Neuronal stem cell (in vitro differentiated cells): Measurements from ENCODE around the gene PSEN2.

Experiments
- DNase-seq: peaks from one replicate; pipeline ENCODE4 v3.0.0-alpha.2; 2013; ENCODE audit warnings: low spot score
- H2AFZ ChIP-seq: one replicate; pipeline ENCODE4 v1.6.1; 2013; ENCODE audit warnings: mild to moderate bottlenecking, low read length, inconsistent platforms
- H2AK5ac ChIP-seq: 2 replicates; pipeline ENCODE4 v1.6.1; 2013; ENCODE audit warnings: low read depth, mild to moderate bottlenecking, inconsistent platforms, low read length, moderate library complexity, mixed read lengths
- H2BK120ac ChIP-seq: 2 replicates; pipeline ENCODE4 v1.6.1; 2013; ENCODE audit warnings: low read depth, mild to moderate bottlenecking, inconsistent platforms, low read length, moderate library complexity, mixed read lengths
- H2BK12ac ChIP-seq: one replicate; pipeline ENCODE4 v1.6.1; 2013; ENCODE audit warnings: low read length, inconsistent platforms
- H2BK15ac ChIP-seq: 2 replicates; pipeline ENCODE4 v1.6.1; 2013; ENCODE audit warnings: mild to moderate bottlenecking, low read length, inconsistent platforms, mixed read lengths
- H2BK5ac ChIP-seq: one replicate; pipeline ENCODE4 v1.6.1; 2013; ENCODE audit warnings: inconsistent platforms, mild to moderate bottlenecking, low read length, moderate library complexity
- H3K14ac ChIP-seq: one replicate; pipeline ENCODE4 v1.6.1; 2013; ENCODE audit warnings: low read length, inconsistent platforms
- H3K18ac ChIP-seq: 2 replicates; pipeline ENCODE4 v1.6.1; 2013; ENCODE audit warnings: low read length, inconsistent platforms
- H3K23ac ChIP-seq: 2 replicates; pipeline ENCODE4 v1.6.1; 2013; ENCODE audit warnings: low read depth, mild to moderate bottlenecking, mixed read lengths, low read length, inconsistent platforms; ENCODE audit not compliant: poor library complexity
- H3K27ac ChIP-seq: replicated peaks from 3 replicates; pipeline ENCODE4 v1.5.1; 2013; ENCODE audit warnings: low read length, inconsistent platforms
- H3K27me3 ChIP-seq, 3 experiments: 2 replicates each; pipeline ENCODE4 v1.6.1; 2013; ENCODE audit warnings: low read length in 3 of 3, mild to moderate bottlenecking in 2 of 3, inconsistent platforms in 1 of 3, low read depth in 1 of 3, mixed read lengths in 1 of 3, moderate library complexity in 1 of 3; ENCODE audit not compliant: control insufficient read depth in 3 of 3, insufficient read depth in 3 of 3
- H3K36me3 ChIP-seq, 2 donors: replicated peaks in 1 of 2; 2 replicates each; pipeline ENCODE4 v1.6.1; 2013; ENCODE audit warnings: low read length in 2 of 2; ENCODE audit not compliant: control insufficient read depth in 2 of 2, insufficient read depth in 2 of 2
- H3K4ac ChIP-seq: 2 replicates; pipeline ENCODE4 v1.6.1; 2013; ENCODE audit warnings: inconsistent platforms, mild to moderate bottlenecking, low read length, moderate library complexity
- H3K4me1 ChIP-seq, 2 donors: 1 replicate in 1 of 2; 2 replicates in 1 of 2; pipeline ENCODE4 v1.6.1; 2013; ENCODE audit warnings: low read length in 2 of 2, low read depth in 1 of 2; ENCODE audit not compliant: control insufficient read depth in 2 of 2, insufficient read depth in 1 of 2
- H3K4me2 ChIP-seq: one replicate; pipeline ENCODE4 v1.6.1; 2013; ENCODE audit warnings: mild to moderate bottlenecking, low read length, inconsistent platforms; ENCODE audit not compliant: insufficient read depth, poor library complexity, severe bottlenecking
- H3K4me3 ChIP-seq, 2 donors: 2 replicates each; pipeline ENCODE4 v1.5.1; 2013; ENCODE audit warnings: low read length in 2 of 2, mild to moderate bottlenecking in 2 of 2, inconsistent platforms in 1 of 2, moderate library complexity in 1 of 2
- H3K79me1 ChIP-seq: one replicate; pipeline ENCODE4 v1.6.1; 2013; ENCODE audit warnings: low read depth, mild to moderate bottlenecking, inconsistent platforms, low read length, moderate library complexity
- H3K9ac ChIP-seq: one replicate; pipeline ENCODE4 v1.6.1; 2013; ENCODE audit warnings: mild to moderate bottlenecking, low read depth, low read length, inconsistent platforms; ENCODE audit not compliant: poor library complexity
- H3K9me3 ChIP-seq, 2 donors: replicated peaks in 1 of 2; 2 replicates each; pipeline versions ENCODE3 to v1.6.1; 2013; ENCODE audit warnings: low read length in 2 of 2, mild to moderate bottlenecking in 2 of 2, inconsistent platforms in 1 of 2, low read depth in 1 of 2, mixed read lengths in 1 of 2, moderate library complexity in 1 of 2; ENCODE audit not compliant: control insufficient read depth in 2 of 2, insufficient read depth in 1 of 2
- H4K8ac ChIP-seq: one replicate; pipeline ENCODE4 v1.6.1; 2013; ENCODE audit warnings: low read depth, mild to moderate bottlenecking, inconsistent platforms, low read length, moderate library complexity
- H4K91ac ChIP-seq: one replicate; pipeline ENCODE4 v1.6.1; 2013; ENCODE audit warnings: low read length, low read depth, mild to moderate bottlenecking, inconsistent platforms; ENCODE audit not compliant: poor library complexity
- WGBS, 2 donors: extraction: QIAGEN DNeasy Blood & Tissue Kit; methylation state at CpG; one replicate each; pipeline ENCODE4 v1.1.7; 2013; ENCODE audit warnings: missing lambda C conversion rate in 2 of 2, mixed read lengths in 1 of 2; ENCODE audit not compliant: insufficient read length in 2 of 2, insufficient replicate concordance in 1 of 2; ENCODE audit errors: extremely low coverage in 2 of 2; 5-methylcytosine and 5-hydroxymethylcytosine counted together

Gene PSEN2

GRCh38 chr1:226873771-226874578 is 3.6 kb downstream of the PSEN2 start:
- H4K8ac ChIP-seq = no peak overlapping the region
- H3K9me3 ChIP-seq = peaks cover 0 to 3% of the 10 kb centered on the region in 2 donors
- no peak overlapping the region for H2BK12ac ChIP-seq
- no peak for DNase-seq
- H3K27ac ChIP-seq = no peak overlapping the region
- H3K4ac ChIP-seq = no peak overlapping the region
- H3K79me1 ChIP-seq = no peaks in the 10 kb centered on the region
- no CpG with 5 or more reads among the region's 7 CpGs for WGBS, 2 donors
- H3K27me3 ChIP-seq = peaks cover 0 to 9% (median 3%) of the 10 kb centered on the region in 3 experiments
- H3K18ac ChIP-seq = no peak overlapping the region
- no peak overlapping the region for H2AK5ac ChIP-seq
- no peak overlapping the region for H4K91ac ChIP-seq
- H2BK5ac ChIP-seq = no peak overlapping the region
- no peak overlapping the region for H2BK15ac ChIP-seq
- H3K4me1 ChIP-seq = peaks cover 7 to 14% of the 10 kb centered on the region in 2 donors
- H3K14ac ChIP-seq = no peak overlapping the region
- no peak overlapping the region for H2AFZ ChIP-seq
- no peak overlapping the region for H3K9ac ChIP-seq
- H3K4me3 ChIP-seq = no peak overlapping the region
- no peak overlapping the region for H2BK120ac ChIP-seq
- H3K23ac ChIP-seq = no peak overlapping the region
- no peak overlapping the region for H3K4me2 ChIP-seq
- H3K36me3 ChIP-seq = peaks cover 2 to 6% of the 10 kb centered on the region in 2 donors

GRCh38 chr1:226874579-226875425 is 4.4 kb downstream of the PSEN2 start:
- no peak overlapping the region for H2BK12ac ChIP-seq
- no peaks in the 10 kb centered on the region for H3K79me1 ChIP-seq
- H3K23ac ChIP-seq = no peak overlapping the region
- no peak overlapping the region for H2BK120ac ChIP-seq
- no peak overlapping the region for H3K27ac ChIP-seq
- no peak overlapping the region for H3K9ac ChIP-seq
- H3K4me2 ChIP-seq = no peak overlapping the region
- no peak overlapping the region for H2BK5ac ChIP-seq
- H4K91ac ChIP-seq = no peak overlapping the region
- H3K27me3 ChIP-seq = peaks cover 0 to 4% (median 3%) of the 10 kb centered on the region in 3 experiments
- H3K4ac ChIP-seq = no peak overlapping the region
- H3K36me3 ChIP-seq = peaks cover 6 to 11% of the 10 kb centered on the region in 2 donors
- no peak overlapping the region for H2AFZ ChIP-seq
- no peak overlapping the region for H2BK15ac ChIP-seq
- no peak overlapping the region for H3K4me3 ChIP-seq
- H3K4me1 ChIP-seq = peaks cover 7 to 14% of the 10 kb centered on the region in 2 donors
- H4K8ac ChIP-seq = no peak overlapping the region
- no CpG with 5 or more reads among the region's 12 CpGs for WGBS, 2 donors
- H3K9me3 ChIP-seq = no peaks in the 10 kb centered on the region
- no peak overlapping the region for H3K14ac ChIP-seq
- no peak for DNase-seq
- H3K18ac ChIP-seq = no peak overlapping the region
- H2AK5ac ChIP-seq = no peak overlapping the region

GRCh38 chr1:226875641-226876295 is 5.4 kb downstream of the PSEN2 start:
- Histone ChIP-seq H2BK12ac (no peak overlapping the region), H2BK5ac (no peak overlapping the region), H2BK15ac (no peak overlapping the region), H2AFZ (no peak overlapping the region), H3K4me3 (no peak overlapping the region), H3K27ac (no peak overlapping the region), H4K91ac (no peak overlapping the region), H3K4me1 (peaks cover 7 to 12% of the 10 kb centered on the region in 2 donors), H3K9ac (no peak overlapping the region), H2AK5ac (no peak overlapping the region), H3K4me2 (peak overlapping the region; percentile 27), H3K27me3 (peaks cover 0 to 3% (median 0%) of the 10 kb centered on the region in 3 experiments), H3K36me3 (peaks cover 7 to 20% of the 10 kb centered on the region in 2 donors), H2BK120ac (no peak overlapping the region), H3K4ac (no peak overlapping the region), H3K9me3 (no peaks in the 10 kb centered on the region), H3K14ac (no peak overlapping the region), H4K8ac (no peak overlapping the region), H3K23ac (no peak overlapping the region), H3K18ac (no peak overlapping the region), H3K79me1 (no peaks in the 10 kb centered on the region)
- WGBS, 2 donors = no CpG with 5 or more reads among the region's 11 CpGs
- DNase-seq = no peak
